Chondrocyte (in vitro differentiated cells): ENCODE measurements around the gene C5. TPM values are rescaled to one million over a fixed set of nuclear protein-coding genes. Genes with fewer than 3 reads are reported as not detected.

Experiments
- DNase-seq: peaks from one replicate; pipeline ENCODE4 v3.0.0; 2021; ENCODE audit warnings: mixed read lengths, low spot score
- H3K27ac Mint-ChIP-seq: one replicate; pipeline ENCODE4 v1.8.0; 2021; ENCODE audit warnings: mild to moderate bottlenecking, moderate library complexity, mixed read lengths; ENCODE audit not compliant: unreplicated experiment
- H3K27me3 Mint-ChIP-seq: 2 replicates; pipeline ENCODE4 v1.8.0; 2021; ENCODE audit warnings: low read depth, mixed read lengths
- H3K36me3 Mint-ChIP-seq: 2 replicates; pipeline ENCODE4 v1.8.0; 2021; ENCODE audit warnings: low read depth, mixed read lengths
- H3K4me1 Mint-ChIP-seq: 2 replicates; pipeline ENCODE4 v1.8.0; 2021; ENCODE audit warnings: low read depth, mild to moderate bottlenecking, mixed read lengths
- H3K4me3 Mint-ChIP-seq: one replicate; pipeline ENCODE4 v1.8.0; 2021; ENCODE audit warnings: mild to moderate bottlenecking, moderate library complexity, mixed read lengths; ENCODE audit not compliant: unreplicated experiment
- H3K9me3 Mint-ChIP-seq: 2 replicates; pipeline ENCODE4 v1.8.0; 2021; ENCODE audit warnings: low read depth, mixed read lengths
- total RNA-seq: library from RNA; stranded (reverse); gene quantifications from 3 replicates; pipeline ENCODE4 v1.2.1, GENCODE V29; 2021
- TF ChIP-seq, protein P1 (sequence below): fragments of 200-600 bp; sonication (generic); IDR thresholded peaks from 2 replicates; pipeline ENCODE4 v1.5.0; 2021; ENCODE audit warnings: antibody characterized with exemption, mild to moderate bottlenecking, moderate library complexity

C5 gene
- total RNA-seq, 1 donor from 2014 or later: 3.0 TPM

DNA sequence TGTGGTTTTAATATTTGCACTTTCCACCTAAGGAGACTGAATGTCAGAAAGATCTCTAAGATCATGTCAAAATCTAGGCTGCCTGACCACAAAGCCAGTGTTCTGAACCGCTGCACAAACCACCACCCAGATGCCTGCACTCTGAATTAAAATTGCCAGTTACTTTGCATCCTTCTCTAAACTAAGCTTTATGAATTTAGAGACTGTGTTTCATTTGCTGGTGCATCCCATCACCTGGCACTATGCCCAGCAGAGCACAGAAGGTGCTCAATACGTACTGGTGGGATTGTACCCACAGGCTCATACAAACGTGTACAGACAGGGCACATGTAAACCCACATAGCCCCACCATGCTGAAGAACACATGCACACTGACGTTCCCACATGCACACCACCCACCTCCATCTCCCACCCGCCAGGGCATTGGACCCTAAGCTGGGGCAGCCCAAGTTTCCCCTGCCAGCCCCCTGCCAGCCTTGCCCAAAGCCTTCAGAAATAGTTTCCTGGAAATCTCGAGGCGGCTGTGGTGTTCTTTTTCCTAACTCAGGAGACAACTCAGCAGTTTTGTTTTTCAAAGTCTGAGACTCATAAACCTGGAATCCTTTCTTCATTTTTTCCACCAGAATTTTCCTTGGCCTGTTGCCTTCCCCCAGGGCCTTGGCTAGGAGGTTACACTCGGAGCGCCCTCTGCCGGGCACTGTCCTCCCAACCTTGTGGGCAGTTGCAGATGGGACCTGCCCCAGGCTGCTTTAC, 113.9 kb downstream of the C5 start:
- TF ChIP-seq, protein P1, sequence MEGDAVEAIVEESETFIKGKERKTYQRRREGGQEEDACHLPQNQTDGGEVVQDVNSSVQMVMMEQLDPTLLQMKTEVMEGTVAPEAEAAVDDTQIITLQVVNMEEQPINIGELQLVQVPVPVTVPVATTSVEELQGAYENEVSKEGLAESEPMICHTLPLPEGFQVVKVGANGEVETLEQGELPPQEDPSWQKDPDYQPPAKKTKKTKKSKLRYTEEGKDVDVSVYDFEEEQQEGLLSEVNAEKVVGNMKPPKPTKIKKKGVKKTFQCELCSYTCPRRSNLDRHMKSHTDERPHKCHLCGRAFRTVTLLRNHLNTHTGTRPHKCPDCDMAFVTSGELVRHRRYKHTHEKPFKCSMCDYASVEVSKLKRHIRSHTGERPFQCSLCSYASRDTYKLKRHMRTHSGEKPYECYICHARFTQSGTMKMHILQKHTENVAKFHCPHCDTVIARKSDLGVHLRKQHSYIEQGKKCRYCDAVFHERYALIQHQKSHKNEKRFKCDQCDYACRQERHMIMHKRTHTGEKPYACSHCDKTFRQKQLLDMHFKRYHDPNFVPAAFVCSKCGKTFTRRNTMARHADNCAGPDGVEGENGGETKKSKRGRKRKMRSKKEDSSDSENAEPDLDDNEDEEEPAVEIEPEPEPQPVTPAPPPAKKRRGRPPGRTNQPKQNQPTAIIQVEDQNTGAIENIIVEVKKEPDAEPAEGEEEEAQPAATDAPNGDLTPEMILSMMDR: peak; percentile 98
- Mint-ChIP-seq H3K27me3 (no peaks in the 10 kb centered on the region), H3K4me3 (peak overlapping the region; percentile 51), H3K27ac (peak overlapping the region; percentile 99), H3K9me3 (no peaks in the 10 kb centered on the region), H3K36me3 (no peaks in the 10 kb centered on the region), H3K4me1 (peaks cover 84% of the 10 kb centered on the region)
- no peak for DNase-seq

DNA sequence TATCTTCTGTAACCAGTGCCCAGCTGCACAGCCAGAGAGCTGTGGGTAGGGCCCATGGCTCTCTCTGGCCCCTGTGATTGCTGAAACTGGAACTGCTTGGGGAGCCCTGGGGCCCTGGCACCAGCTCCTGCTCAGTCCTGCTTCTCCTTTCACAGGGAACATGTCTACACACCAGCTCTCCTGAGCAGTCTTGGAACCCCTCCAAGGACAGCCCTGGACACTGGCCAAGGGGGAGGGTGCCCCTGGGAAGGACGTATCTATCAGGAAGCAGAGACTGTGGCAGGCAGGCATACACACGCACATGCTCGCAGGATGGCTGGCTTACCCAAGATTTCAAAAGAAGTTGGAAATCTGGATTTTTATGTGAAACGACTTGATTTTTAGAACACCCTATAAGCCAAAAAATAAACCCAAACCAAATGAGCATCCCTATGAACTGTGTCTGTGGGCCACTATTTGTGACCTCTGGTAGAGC, 114.7 kb downstream of the C5 start:
- H3K36me3 Mint-ChIP-seq: no peaks in the 10 kb centered on the region
- no peaks in the 10 kb centered on the region for H3K9me3 Mint-ChIP-seq
- TF ChIP-seq, protein P1: no peak
- peak overlapping the region; percentile 51 for H3K4me3 Mint-ChIP-seq
- peak; percentile 98 for DNase-seq
- H3K27ac Mint-ChIP-seq: peak overlapping the region; percentile 99
- peaks cover 82% of the 10 kb centered on the region for H3K4me1 Mint-ChIP-seq
- H3K27me3 Mint-ChIP-seq: no peaks in the 10 kb centered on the region

DNA sequence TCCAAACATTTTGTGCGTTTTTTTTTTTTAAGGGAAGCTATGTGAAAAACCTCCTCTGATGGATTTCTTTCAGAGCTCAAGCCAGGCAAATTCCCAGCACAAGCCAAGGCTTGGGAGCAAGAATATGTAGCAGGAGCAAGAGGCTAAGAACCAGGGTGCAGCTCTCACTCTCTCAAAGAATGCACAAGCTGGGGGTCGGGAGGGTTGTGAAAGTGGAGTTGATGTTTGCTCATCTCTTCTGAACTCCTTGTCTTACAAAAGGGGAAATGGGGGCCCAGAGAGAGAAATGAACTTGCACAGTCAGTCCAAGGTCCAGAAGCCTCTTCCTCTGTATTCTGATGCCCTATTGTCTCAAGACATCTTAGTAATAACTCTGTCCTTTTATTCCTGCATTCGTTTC, 115.8 kb downstream of the C5 start:
- no peak for DNase-seq
- H3K27me3 Mint-ChIP-seq: no peaks in the 10 kb centered on the region
- H3K27ac Mint-ChIP-seq: peak overlapping the region; percentile 99
- H3K9me3 Mint-ChIP-seq: no peaks in the 10 kb centered on the region
- H3K4me3 Mint-ChIP-seq: no peak overlapping the region
- no peaks in the 10 kb centered on the region for H3K36me3 Mint-ChIP-seq
- TF ChIP-seq, protein P1: no peak
- H3K4me1 Mint-ChIP-seq: peaks cover 91% of the 10 kb centered on the region

DNA sequence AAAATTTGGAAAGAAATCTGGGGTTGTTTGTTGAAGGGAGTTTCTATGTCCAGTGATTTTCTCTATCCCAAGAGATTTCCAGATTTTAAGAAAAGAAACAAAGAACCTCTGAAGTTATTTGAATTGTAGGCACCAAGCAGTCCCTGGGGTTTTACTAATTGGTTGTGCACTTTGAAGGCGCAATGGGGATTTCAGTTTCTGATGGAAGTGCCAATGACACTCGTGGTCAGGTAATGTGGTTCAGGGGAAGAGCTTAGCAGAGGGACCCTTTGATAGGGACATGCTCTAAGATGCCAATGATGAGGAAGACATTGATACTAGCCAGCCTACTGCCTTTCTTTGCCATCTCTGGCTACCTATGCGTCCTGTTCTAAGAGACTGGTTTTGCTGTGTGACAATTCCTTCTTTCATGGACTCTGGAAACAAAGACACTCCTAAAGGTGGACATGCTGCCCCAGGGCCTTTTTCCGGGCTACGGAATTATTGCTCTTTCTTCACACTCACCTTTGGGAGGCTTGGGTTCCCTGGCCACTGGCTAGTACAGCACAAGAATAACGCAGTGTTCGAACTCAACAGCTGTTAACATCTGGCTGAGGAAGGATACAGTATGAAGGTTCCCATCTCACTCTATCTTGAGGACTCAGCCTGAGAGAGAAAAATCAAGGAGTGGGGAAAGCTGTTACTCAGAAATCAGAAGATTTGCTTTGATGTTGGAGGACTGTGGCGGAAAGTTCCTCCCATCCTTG, 116.6 kb downstream of the C5 start:
- H3K4me3 Mint-ChIP-seq: no peak overlapping the region

More for the DNA sequence above, 116.6 kb downstream of the C5 start:
- H3K27ac Mint-ChIP-seq: peak overlapping the region; percentile 99
- no peaks in the 10 kb centered on the region for H3K9me3 Mint-ChIP-seq
- no peaks in the 10 kb centered on the region for H3K27me3 Mint-ChIP-seq
- TF ChIP-seq, protein P1: no peak
- DNase-seq: no peak
- H3K36me3 Mint-ChIP-seq: no peaks in the 10 kb centered on the region
- peaks cover 90% of the 10 kb centered on the region for H3K4me1 Mint-ChIP-seq
